Lower lobe of right lung (tissue), 2 donors: ENCODE data around the gene ABCA4. TPM values are rescaled to one million over a fixed set of nuclear protein-coding genes. Genes with fewer than 3 reads are reported as not detected.

Source experiments
- ATAC-seq, 2 donors: fragments of 200-7000 bp; cut with Tn5 transposase; one replicate each; pipeline ENCODE4 v1.9.1; 2020 to 2022; ENCODE audit warnings: mild to moderate bottlenecking in 2 of 2, moderate library complexity in 2 of 2
- DNase-seq: peaks from one replicate; pipeline ENCODE4 v3.0.0-alpha.2; 2020
- H3K27ac ChIP-seq: fragments of 200-600 bp; one replicate; pipeline ENCODE4 v1.8.0; 2022
- H3K27me3 ChIP-seq: fragments of 200-600 bp; one replicate; pipeline ENCODE4 v1.8.0; 2022; ENCODE audit warnings: low read depth
- H3K36me3 ChIP-seq: fragments of 200-600 bp; one replicate; pipeline ENCODE4 v1.8.0; 2022; ENCODE audit warnings: mild to moderate bottlenecking
- H3K4me1 ChIP-seq: fragments of 200-600 bp; one replicate; pipeline ENCODE4 v1.8.0; 2022
- H3K4me3 ChIP-seq: fragments of 200-600 bp; one replicate; pipeline ENCODE4 v1.8.0; 2022; ENCODE audit warnings: mild to moderate bottlenecking
- H3K9me3 ChIP-seq: fragments of 200-600 bp; one replicate; pipeline ENCODE4 v1.8.0; 2022
- intact Hi-C: fragments of 100-400 bp; cut with DNase I; formaldehyde crosslinking; loops from one replicate; pipeline ENCODE4 v1.11.0; 2022
- total RNA-seq: library from RNA; stranded (reverse); fragmentation: NEBNext Ultra II Directional; extraction: Animal tissue kit (Norgen Biotek cat#: 25700); gene quantifications from one replicate; pipeline ENCODE4 v1.2.1, GENCODE V29; 2021
- TF ChIP-seq, protein P1 (sequence below): fragments of 200-600 bp; IDR thresholded peaks from one replicate; pipeline ENCODE4 v1.8.0; 2022; ENCODE audit warnings: antibody characterized with exemption, mild to moderate bottlenecking
- donor health status: DM: no; HTN: yes; CAD: no; lungs with severe emphysema.

The ABCA4 gene
- total RNA-seq, 1 donor from 2014 or later = 1.9 TPM

- TF ChIP-seq, protein P1, sequence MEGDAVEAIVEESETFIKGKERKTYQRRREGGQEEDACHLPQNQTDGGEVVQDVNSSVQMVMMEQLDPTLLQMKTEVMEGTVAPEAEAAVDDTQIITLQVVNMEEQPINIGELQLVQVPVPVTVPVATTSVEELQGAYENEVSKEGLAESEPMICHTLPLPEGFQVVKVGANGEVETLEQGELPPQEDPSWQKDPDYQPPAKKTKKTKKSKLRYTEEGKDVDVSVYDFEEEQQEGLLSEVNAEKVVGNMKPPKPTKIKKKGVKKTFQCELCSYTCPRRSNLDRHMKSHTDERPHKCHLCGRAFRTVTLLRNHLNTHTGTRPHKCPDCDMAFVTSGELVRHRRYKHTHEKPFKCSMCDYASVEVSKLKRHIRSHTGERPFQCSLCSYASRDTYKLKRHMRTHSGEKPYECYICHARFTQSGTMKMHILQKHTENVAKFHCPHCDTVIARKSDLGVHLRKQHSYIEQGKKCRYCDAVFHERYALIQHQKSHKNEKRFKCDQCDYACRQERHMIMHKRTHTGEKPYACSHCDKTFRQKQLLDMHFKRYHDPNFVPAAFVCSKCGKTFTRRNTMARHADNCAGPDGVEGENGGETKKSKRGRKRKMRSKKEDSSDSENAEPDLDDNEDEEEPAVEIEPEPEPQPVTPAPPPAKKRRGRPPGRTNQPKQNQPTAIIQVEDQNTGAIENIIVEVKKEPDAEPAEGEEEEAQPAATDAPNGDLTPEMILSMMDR = no peak
- no peak for ATAC-seq
Measured at GRCh38 chr1:94011709-94012595, 109.0 kb downstream of the ABCA4 start.

GRCh38 chr1:94011129-94011528 lies 109.8 kb downstream of the ABCA4 start:
- no peaks in the 10 kb centered on the region for H3K36me3 ChIP-seq
- H3K27me3 ChIP-seq = no peaks in the 10 kb centered on the region
- no peak overlapping the region for H3K4me3 ChIP-seq
- no peaks in the 10 kb centered on the region for H3K9me3 ChIP-seq
- DNase-seq (no peak), ATAC-seq (no peak)
- intact Hi-C loops = no loop called here
- no peaks in the 10 kb centered on the region for H3K4me1 ChIP-seq
- H3K27ac ChIP-seq = no peak overlapping the region
- TF ChIP-seq, protein P1 = no peak

More at GRCh38 chr1:94011709-94012595, 109.0 kb downstream of the ABCA4 start:
- intact Hi-C loops = no loop called here
- no peak for DNase-seq
- H3K4me3 ChIP-seq = no peak overlapping the region
- no peaks in the 10 kb centered on the region for H3K4me1 ChIP-seq
- no peak overlapping the region for H3K27ac ChIP-seq
- no peaks in the 10 kb centered on the region for H3K36me3 ChIP-seq
- no peaks in the 10 kb centered on the region for H3K9me3 ChIP-seq
- H3K27me3 ChIP-seq = no peaks in the 10 kb centered on the region

DNA sequence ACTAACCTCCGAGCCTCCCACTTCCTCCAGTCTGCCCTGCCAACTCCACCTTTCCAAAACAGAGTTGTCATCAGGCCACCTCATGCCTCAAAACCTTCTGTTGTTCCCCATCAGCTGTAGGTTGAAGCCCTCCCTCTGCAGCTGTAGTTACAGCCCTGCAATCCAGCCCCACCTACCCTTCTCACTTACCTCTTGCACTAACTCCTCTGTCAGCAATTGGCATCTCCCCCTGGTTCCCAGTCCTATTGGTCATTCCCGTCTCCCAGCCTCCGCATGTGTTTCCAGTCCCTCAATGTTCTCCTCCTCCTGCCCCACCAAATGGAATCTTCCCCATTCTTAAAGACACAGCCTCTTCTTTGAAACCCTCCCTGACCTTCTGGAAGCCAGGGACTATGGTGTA lies 111.6 kb downstream of the ABCA4 start:
- H3K4me1 ChIP-seq = no peaks in the 10 kb centered on the region
- DNase-seq (no peak), ATAC-seq (no peak)
- H3K4me3 ChIP-seq = no peak overlapping the region
- intact Hi-C loops = no loop called here
- H3K9me3 ChIP-seq = no peaks in the 10 kb centered on the region
- no peaks in the 10 kb centered on the region for H3K27me3 ChIP-seq
- TF ChIP-seq, protein P1 = no peak
- no peaks in the 10 kb centered on the region for H3K36me3 ChIP-seq
- no peak overlapping the region for H3K27ac ChIP-seq

GRCh38 chr1:94006604-94007003 lies 114.3 kb downstream of the ABCA4 start:
- H3K36me3 ChIP-seq = no peaks in the 10 kb centered on the region

DNA sequence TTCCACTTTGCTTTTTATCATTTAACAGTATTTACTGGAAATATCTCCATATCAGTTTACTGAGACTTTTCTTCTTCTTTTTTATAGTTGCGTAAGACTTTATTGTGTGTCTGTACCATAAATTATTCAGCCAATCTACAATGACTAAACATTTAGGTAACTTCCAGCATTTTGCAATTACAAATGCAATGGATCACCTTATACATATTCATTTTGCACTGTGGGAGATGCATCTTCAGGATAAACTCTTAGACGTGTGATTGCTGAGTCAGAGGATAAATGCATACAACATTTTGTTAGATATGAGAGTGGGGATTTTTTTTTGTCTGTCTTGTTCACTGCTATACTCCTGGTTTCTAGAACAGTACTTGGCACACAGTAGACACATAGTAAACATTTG lies 116.0 kb downstream of the ABCA4 start:
- DNase-seq = no peak
- no peaks in the 10 kb centered on the region for H3K36me3 ChIP-seq
- intact Hi-C loops = no loop called here
- H3K4me1 ChIP-seq = no peaks in the 10 kb centered on the region
- no peaks in the 10 kb centered on the region for H3K27me3 ChIP-seq
- TF ChIP-seq, protein P1 = no peak
- no peaks in the 10 kb centered on the region for H3K9me3 ChIP-seq
- ATAC-seq = no peak
- no peak overlapping the region for H3K4me3 ChIP-seq
- no peak overlapping the region for H3K27ac ChIP-seq

More at GRCh38 chr1:94006604-94007003, 114.3 kb downstream of the ABCA4 start:
- no peaks in the 10 kb centered on the region for H3K27me3 ChIP-seq
- TF ChIP-seq, protein P1 = no peak
- no peaks in the 10 kb centered on the region for H3K4me1 ChIP-seq
- H3K9me3 ChIP-seq = no peaks in the 10 kb centered on the region
- H3K4me3 ChIP-seq = no peak overlapping the region
- ATAC-seq = no peak
- intact Hi-C loops = no loop called here
- no peak overlapping the region for H3K27ac ChIP-seq
- no peak for DNase-seq
